SIG-M5 (cell line): ENCODE results near the gene RBM10.
A peak's percentile ranks its signal among the peaks of the same experiment; 100 is the strongest.

Experiments used
- DNase-seq: peaks from one replicate; lab custom pipeline; 2025; lab: John Stamatoyannopoulos, UW

Gene RBM10

DNA sequence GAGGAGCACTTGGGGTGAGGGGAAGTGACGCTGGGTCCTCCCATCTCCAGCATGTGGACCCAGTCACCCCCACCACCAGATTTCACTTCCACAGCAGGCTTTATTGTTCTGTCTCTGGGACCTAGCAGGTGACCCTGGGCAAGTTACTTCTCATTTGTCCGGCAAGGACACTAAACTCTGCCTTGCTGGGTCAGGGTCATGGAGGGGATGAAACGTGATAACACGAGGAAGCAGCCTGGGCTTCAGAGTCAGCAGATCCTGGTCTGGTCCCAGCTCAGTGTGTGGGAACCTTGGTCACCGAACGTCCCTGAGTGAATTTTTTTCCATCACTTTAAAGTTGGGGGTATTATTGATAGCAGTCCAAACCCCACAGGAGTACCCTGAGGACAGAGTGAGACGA lies 52.5 kb downstream of the RBM10 start:
- DNase-seq, result no peak

DNA sequence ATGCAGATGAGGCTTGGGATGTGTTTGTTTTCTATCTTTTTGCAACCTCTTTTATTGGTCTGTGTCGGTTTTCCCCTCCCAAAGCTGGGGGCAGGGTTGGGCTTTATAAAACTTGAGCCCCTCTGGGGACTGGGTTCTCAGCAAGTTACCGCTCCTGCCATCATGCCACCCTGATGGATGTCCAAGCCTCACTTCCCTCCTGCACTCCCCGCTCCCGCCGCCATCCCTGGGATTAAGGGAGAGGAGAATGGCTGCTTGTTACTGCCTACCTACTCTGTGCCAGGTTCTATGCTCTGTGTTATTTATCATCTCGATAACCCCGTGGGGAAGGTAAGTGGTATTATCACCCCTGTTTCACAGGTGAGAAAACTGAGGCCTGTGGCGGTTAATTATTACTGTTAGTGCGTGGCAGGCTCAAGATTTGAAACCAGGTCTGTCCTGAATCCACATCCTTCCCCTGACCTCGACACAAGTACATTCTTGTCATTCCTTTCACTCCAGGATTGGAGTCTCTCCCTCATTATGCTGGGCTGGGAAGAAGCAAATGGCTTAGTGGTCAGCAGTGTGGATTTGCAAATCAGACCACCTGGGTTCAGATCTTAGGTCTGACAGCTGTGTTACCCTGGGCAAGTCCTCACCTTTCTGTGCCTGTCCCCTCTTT lies 53.1 kb downstream of the RBM10 start:
- no peak for DNase-seq

DNA sequence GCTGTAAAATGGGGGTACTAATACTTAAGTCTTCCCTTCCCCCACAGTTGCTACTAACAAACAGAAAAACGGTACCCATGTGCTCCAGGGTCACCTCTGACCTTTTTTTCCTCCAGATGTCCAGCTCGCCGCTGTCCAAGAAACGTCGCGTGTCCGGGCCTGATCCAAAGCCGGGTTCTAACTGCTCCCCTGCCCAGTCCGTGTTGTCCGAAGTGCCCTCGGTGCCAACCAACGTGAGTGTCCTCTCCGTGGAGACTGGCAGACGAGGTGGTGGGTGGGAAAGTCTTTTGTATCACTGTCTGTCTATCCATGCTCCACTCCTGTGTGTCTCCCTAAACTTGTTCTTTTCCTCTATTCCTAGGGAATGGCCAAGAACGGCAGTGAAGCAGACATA lies 53.7 kb downstream of the RBM10 start:
- DNase-seq, result no peak

DNA sequence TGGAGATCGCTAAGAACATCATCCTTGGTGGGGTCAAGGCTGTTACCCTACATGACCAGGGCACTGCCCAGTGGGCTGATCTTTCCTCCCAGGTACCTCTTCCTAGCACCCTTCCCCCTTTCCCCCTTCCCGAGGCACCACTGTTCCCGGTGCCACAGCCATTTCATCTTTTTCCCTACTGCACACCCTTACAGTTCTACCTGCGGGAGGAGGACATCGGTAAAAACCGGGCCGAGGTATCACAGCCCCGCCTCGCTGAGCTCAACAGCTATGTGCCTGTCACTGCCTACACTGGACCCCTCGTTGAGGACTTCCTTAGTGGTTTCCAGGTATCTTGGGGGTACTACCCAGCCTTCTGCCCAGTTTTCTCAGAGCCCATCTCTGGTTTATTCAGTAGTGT lies 54.3 kb downstream of the RBM10 start:
- DNase-seq, result no peak

DNA sequence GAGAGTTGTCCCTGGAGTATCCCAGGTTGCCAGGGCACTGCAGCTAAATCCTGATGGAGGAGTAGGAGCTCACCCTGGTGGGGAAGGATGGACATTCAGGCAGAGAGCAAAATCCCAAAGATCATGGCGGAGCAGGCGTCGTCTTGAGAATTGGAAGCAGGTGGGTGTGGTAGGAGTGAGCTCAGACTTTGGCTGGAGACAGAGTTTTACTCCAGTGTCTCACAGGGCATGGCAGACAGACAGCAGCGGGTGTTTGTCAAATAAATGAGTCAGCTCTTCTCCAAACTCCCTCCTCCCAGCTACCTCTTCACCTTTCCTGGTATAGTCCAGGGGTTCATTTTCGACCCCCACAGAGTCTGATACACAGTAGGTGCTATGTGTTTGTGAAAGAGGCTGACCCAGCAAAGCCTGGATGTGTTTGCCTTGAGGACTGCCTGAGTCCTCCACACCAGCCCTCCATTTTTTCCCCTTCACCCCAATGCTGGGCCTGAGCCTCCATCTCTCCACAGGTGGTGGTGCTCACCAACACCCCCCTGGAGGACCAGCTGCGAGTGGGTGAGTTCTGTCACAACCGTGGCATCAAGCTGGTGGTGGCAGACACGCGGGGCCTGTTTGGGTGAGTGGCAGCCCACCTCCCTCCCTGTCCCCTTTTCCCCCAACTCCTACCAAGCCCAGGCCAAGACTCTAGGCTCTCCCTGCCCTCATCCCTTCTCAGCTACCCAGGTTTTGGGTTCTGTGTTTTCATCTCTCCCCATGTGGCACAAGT lies 55.5 kb downstream of the RBM10 start:
- DNase-seq, result no peak

DNA sequence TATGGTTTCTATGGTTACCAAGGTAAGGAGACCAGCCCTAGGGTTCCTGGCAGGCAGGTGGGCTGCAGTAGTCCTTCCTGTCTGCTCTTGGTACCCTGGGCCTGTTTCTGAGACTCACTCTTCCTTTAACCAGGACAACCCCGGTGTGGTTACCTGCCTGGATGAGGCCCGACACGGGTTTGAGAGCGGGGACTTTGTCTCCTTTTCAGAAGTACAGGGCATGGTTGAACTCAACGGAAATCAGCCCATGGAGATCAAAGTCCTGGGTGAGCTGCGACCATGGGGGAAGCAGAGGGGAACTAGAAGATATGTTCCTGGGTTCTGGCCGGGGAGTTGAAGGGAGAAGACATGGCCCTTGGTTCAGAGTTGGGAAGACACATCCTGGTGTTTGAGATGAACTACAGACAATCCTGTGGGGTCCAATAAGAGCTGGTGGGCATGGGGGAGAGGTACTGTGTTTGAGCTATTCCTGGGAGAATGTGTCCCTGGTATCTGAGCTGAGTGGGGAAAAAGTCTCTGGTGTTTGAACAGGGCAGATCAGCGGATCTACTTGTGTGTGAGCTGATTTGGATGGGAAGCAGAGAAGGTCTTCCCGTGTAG lies 56.4 kb downstream of the RBM10 start:
- no peak for DNase-seq

DNA sequence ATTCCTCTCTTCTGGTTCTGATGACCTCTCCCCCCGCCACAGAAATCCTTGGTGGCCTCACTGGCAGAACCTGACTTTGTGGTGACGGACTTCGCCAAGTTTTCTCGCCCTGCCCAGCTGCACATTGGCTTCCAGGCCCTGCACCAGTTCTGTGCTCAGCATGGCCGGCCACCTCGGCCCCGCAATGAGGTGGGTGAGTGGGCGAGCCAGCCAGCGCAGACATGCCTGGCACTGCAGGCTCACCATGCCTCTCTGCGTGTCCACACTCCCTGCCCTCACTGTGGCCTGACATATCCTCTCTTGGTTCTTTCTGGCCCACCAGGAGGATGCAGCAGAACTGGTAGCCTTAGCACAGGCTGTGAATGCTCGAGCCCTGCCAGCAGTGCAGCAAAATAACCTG lies 57.3 kb downstream of the RBM10 start:
- no peak for DNase-seq

DNA sequence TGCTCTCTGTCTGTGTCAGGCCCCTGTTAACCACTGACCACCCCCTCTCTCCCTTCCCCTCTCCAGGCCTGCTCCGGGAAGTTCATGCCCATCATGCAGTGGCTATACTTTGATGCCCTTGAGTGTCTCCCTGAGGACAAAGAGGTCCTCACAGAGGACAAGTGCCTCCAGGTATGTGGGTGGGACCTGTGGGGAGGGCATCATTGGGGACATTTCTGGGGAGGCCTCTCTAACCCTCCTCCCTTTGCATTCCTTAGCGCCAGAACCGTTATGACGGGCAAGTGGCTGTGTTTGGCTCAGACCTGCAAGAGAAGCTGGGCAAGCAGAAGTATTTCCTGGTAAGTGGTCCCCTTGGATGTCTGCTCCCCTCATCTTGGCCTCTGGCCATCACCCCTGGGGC lies 57.9 kb downstream of the RBM10 start:
- DNase-seq, result no peak

DNA sequence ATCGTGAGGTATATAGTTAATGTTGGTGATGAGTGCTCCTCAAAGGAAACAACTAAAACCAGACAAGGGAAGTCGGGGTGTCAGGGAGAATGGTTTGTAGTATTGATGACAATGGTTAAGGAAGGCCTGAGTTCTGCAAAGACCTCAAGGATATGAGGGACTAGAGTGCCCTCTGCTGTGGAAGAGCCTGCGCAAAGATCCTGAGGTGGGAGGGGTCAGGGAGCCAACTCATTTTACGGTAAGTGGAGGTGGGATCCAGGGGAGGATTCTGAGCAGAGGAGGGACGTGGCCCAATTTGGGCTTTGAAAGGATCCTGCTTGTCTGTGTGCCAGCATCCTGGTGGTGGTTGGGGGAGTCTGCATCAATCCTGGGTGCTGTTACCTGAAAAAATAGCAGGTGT lies 59.9 kb downstream of the RBM10 start:
- no peak for DNase-seq

DNA sequence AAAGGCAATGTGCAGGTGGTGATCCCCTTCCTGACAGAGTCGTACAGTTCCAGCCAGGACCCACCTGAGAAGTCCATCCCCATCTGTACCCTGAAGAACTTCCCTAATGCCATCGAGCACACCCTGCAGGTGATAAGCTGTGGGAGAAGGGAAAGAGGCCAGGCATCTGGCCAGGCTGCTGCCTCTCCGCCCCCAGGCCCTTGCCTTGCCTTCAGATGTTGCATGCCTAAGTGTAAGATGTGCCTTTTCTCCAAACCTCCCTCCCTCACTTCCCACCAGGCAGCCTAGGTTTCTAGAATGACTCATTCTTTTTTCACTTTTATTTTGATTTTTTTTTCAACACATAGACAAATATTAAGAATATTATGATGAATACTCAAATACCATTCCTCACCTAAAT lies 61.3 kb downstream of the RBM10 start:
- no peak for DNase-seq

DNA sequence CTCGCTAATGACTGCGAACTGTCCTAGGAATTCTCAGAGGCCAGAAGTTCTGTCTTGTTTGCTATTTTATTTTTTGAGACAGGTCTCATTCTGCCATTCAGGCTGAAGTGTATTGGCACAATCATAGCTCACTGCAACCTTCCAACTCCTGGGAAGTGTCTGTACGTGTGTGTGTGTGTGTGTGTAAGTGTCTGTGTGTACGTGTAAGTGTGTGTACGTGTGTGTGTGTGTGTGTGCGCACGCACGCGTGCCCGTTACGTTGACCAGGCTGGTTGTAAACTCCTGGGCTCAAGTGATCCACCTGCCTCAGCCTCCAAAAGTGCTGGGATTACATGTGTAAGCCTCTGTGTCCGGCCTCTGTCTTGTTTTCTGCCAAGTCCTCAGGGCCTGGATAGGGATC lies 63.1 kb downstream of the RBM10 start:
- no peak for DNase-seq

DNA sequence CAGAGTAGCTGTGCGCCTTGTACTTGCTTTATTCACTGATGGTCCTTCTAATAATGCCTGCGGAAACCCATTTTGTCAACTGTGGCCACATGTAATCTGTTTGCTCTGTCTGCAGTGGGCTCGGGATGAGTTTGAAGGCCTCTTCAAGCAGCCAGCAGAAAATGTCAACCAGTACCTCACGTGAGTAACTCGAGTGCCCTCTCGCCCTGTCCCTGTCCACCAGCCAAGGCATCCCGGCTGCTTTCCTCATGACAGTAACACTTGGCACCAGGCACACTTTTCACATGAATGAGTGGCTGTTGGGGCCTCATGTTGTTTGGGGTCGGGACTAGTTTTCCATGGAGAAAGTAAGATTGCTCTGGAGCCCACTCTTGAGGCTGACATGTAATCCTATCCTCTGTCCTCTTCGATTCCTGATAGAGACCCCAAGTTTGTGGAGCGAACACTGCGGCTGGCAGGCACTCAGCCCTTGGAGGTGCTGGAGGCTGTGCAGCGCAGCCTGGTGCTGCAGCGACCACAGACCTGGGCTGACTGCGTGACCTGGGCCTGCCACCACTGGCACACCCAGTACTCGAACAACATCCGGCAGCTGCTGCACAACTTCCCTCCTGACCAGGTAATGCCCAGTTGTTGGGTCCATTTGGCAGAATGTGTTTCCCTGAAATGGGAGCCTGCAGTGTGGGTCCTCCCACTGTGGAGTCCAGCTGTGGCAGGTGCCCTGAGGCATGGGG lies 64.7 kb downstream of the RBM10 start:
- no peak for DNase-seq

DNA sequence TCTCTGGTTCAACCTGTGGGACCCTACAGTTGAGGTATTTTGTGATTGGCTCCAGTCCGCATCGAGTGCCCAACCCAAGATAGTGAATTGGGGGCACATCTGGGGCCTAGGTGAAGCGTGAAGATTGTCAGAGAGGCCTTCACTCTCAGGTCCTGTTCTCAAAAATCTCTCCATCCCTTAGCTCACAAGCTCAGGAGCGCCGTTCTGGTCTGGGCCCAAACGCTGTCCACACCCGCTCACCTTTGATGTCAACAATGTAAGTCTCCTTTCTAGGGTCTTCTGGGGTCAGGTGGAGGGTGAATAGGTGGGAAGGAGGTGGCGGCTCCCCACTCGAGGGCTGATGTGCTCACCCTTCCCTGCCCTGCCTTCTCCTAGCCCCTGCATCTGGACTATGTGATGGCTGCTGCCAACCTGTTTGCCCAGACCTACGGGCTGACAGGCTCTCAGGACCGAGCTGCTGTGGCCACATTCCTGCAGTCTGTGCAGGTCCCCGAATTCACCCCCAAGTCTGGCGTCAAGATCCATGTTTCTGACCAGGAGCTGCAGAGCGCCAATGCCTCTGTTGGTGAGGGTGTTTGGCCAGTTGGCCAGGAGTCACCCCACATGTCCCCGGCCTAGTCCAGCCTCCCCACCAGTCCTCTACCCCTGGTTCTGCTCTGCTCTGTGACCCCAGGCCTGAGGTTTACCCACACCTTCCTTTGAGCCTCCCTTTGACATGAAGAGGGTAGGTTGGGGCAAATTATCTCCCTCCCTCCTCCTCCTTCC lies 65.8 kb downstream of the RBM10 start:
- no peak for DNase-seq

DNA sequence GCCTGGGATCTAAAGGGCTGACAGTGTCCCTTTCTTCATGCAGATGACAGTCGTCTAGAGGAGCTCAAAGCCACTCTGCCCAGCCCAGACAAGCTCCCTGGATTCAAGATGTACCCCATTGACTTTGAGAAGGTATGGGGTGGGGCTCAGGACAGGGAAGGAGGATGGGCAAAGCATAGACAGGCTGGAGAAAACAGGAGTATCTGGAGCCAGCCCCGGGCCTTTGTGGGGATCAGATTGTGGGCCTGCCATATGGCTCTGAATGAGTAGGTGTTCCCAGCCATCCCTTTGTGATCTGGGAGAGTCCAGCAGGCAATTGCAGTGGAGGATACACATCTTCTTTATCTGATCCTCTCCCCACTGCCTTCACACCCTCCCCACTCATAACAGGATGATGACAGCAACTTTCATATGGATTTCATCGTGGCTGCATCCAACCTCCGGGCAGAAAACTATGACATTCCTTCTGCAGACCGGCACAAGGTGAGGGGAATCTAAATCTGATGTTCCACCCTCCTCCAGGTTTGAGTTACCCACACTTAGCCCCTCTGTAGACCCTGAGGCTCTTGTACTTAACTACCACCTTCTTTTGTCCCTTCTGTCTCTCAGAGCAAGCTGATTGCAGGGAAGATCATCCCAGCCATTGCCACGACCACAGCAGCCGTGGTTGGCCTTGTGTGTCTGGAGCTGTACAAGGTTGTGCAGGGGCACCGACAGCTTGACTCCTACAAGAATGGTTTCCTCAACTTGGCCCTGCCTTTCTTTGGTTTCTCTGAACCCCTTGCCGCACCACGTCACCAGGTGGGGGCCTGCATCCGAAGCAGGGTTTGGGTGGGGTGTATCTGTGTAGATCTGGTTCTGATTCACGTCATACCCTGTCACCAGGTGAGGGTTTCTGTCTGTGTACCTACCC lies 67.6 kb downstream of the RBM10 start:
- DNase-seq, result no peak

DNA sequence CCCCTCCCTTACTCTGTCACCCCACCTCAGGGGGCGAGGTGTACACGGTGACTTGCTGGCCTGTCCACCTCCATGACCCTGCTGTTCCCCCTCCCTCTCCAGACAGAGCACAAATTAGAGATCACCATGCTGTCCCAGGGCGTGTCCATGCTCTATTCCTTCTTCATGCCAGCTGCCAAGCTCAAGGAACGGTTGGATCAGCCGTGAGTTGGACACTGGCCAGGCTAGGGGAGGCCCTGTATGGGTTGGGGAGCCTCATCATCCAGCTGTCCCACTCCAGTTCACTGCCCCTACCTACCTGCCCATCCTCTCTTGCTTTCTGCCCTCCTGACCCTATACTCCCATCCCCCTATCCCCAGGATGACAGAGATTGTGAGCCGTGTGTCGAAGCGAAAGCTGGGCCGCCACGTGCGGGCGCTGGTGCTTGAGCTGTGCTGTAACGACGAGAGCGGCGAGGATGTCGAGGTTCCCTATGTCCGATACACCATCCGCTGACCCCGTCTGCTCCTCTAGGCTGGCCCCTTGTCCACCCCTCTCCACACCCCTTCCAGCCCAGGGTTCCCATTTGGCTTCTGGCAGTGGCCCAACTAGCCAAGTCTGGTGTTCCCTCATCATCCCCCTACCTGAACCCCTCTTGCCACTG lies 69.5 kb downstream of the RBM10 start:
- no peak for DNase-seq

DNA sequence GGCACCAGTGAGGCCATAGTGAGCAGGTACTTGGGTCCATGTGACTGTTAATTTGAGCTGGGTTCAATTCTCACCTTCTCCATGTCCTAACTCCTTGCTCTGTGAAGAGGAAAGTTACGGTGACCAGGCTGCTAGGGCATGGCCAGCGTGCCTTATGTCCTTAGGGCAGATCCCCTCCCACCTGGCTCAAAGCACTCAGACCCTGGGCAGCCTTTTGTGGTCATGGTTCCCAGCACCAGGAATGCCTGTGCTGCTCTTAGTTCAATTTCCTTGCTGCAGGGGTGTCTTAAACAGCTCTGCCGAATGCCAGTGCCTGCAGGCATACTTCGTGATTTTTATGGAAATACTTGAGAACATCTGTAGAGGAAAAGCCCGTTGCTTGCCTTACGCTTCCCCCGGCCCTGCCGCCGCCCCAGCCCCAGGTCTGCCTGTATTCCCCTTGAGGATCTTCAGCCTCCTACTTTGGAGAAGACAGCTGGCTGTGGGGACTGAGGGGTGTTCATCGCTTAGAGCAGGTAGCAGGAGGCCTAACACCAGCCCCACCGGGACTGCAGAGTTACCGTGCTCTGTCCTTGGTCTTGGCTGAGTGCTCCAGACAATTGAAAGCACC lies 70.4 kb downstream of the RBM10 start:
- DNase-seq, result no peak

DNA sequence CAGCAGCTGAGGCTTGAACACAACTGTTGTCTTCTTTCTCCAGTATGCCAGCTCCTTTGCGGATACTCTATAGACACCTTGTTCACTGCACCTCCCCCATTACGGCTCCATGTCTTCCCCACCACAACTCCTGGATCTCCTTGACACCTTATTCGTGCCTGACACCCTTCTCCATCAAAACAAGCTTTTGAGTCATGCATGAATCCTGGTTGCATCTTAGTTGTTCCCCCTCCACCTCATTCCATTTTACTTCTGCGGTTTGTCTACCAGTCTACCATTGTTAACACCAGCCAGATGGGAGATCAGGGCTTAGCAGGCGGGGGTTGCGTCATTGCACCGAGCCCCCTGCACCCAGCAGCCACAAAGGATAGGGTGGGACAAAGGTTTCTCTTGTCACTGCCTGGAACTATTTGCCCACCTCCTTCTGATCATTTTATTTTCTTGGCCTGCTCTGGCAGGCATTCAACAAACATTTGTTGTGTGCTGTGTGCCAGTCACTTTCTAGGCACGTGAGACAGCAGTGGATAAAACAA lies 71.4 kb downstream of the RBM10 start:
- no peak for DNase-seq

DNA sequence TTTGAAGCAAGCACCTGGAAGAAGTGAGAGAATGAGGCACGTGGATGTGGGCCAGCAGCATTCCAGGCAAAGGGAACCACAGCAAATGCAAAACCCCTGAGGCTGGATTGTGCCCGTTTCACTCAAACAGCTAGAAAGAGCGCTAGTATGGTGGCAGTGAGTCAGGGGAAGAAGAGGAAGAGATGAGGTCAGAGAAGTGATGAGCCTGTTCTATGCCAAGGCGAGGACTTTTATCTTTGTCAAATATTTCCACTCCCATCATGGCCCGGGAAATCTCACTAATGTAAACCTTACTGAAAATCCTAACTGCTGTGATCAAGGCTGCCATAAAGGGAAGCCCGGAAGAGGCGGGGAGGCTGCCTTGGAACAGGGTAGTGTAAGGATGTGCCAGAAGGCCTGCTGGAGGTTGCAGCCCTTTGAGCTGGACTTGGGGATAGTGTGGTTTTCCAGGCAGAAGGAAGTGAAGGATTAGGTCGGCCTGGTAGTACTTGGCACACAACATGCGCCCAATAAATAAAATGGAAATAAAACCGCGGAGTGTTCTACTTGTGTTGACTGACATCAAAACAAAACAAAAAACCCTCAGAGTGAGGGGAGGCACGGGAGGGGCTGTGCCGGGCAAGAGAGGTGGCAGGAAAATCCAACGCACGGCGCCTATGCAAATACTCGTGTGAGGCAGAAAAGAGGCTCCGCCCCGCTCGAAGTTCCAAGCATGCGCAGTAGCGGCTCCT lies 72.3 kb downstream of the RBM10 start:
- DNase-seq, result no peak

DNA sequence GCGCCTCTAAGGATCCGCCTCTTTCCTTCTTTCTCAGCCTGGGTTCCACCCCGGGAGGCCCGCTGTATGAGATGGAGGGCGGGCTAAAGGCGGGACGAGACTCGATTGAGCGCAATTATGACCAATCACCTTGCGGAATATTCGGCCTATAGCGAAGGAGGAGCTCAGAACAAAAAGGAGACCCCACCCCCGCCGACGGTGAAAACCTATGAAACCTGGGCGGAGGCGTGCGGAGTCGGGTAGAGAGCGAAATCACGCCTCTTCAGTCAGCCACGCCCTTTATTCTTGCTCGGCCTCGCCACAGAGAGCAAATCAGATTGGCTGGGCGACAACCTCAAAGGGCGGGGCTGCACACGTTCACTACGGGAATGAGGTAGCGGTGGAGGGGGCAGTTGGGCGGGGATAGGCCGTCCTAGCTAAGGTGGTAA lies 72.8 kb downstream of the RBM10 start:
- peak; percentile 83 for DNase-seq
